Central memory CD8-positive, alpha-beta T cell (primary cell): ENCODE measurements around the gene DPP6.
"Not testable (repeated sequence)": the region's sequence is repeated elsewhere in the genome, so short reads cannot be mapped to it uniquely, and the experiment has no call there.

Source experiments
- ATAC-seq: fragments of 150-1000 bp; cut with Tn5 transposase; replicated peaks from 2 replicates; pipeline ENCODE4 v1.10.0; 2022; ENCODE audit warnings: mild to moderate bottlenecking, moderate FRiP score, moderate number of reproducible peaks; ENCODE audit not compliant: poor library complexity, severe bottlenecking; ENCODE audit errors: extremely low read depth
- DNase-seq, 2 donors: peaks; one replicate each; pipeline ENCODE4 v3.0.0; 2021; ENCODE audit warnings: low spot score in 2 of 2
- H3K27ac Mint-ChIP-seq: one replicate; pipeline ENCODE4 v1.8.0; 2022; ENCODE audit warnings: low read depth, mild to moderate bottlenecking, moderate library complexity, mixed read lengths
- H3K27me3 Mint-ChIP-seq: one replicate; pipeline ENCODE4 v1.8.0; 2022; ENCODE audit warnings: mixed read lengths
- H3K36me3 Mint-ChIP-seq: one replicate; pipeline ENCODE4 v1.8.0; 2022; ENCODE audit warnings: mild to moderate bottlenecking, moderate library complexity, mixed read lengths; ENCODE audit not compliant: insufficient read depth
- H3K4me1 Mint-ChIP-seq: one replicate; pipeline ENCODE4 v1.8.0; 2022; ENCODE audit warnings: mixed read lengths
- H3K4me3 Mint-ChIP-seq: one replicate; pipeline ENCODE4 v1.8.0; 2022; ENCODE audit warnings: mild to moderate bottlenecking, moderate library complexity, mixed read lengths
- H3K9me3 Mint-ChIP-seq: one replicate; pipeline ENCODE4 v1.8.0; 2022; ENCODE audit warnings: mixed read lengths

Gene DPP6

GRCh38 chr7:154677454-154677853 lies 625.3 kb downstream of the DPP6 start:
- Mint-ChIP-seq H3K36me3 (no peaks in the 10 kb centered on the region), H3K4me3 (no peak overlapping the region), H3K4me1 (no peaks in the 10 kb centered on the region)

GRCh38 chr7:154678001-154678550 lies 625.9 kb downstream of the DPP6 start:
- not testable (repeated sequence) for H3K27ac Mint-ChIP-seq, H3K27me3 Mint-ChIP-seq, H3K36me3 Mint-ChIP-seq, DNase-seq, ATAC-seq, H3K4me1 Mint-ChIP-seq, H3K4me3 Mint-ChIP-seq
- H3K9me3 Mint-ChIP-seq, result peaks cover 17% of the 10 kb centered on the region

More at GRCh38 chr7:154677454-154677853, 625.3 kb downstream of the DPP6 start:
- no peak for DNase-seq
- ATAC-seq, result no peak
- Mint-ChIP-seq H3K9me3 (peaks cover 15% of the 10 kb centered on the region), H3K27me3 (no peaks in the 10 kb centered on the region), H3K27ac (no peak overlapping the region)

- no peak for DNase-seq
- Mint-ChIP-seq H3K36me3 (no peaks in the 10 kb centered on the region), H3K4me1 (no peaks in the 10 kb centered on the region), H3K27me3 (no peaks in the 10 kb centered on the region), H3K27ac (no peak overlapping the region), H3K4me3 (no peak overlapping the region), H3K9me3 (peaks cover 17% of the 10 kb centered on the region)
- no peak for ATAC-seq
These were observed 627.3 kb downstream of the DPP6 start for GRCh38 chr7:154679379-154680053.

- Mint-ChIP-seq H3K36me3 (no peaks in the 10 kb centered on the region), H3K4me3 (no peak overlapping the region), H3K4me1 (no peaks in the 10 kb centered on the region), H3K27ac (no peak overlapping the region), H3K27me3 (no peaks in the 10 kb centered on the region), H3K9me3 (peaks cover 12% of the 10 kb centered on the region)
- ATAC-seq (no peak), DNase-seq (no peak)
These were observed 628.9 kb downstream of the DPP6 start for GRCh38 chr7:154680894-154681659.

- ATAC-seq (no peak), DNase-seq (no peak)
- H3K9me3 Mint-ChIP-seq, result peaks cover 12% of the 10 kb centered on the region
- H3K27me3 Mint-ChIP-seq, result no peaks in the 10 kb centered on the region
- no peaks in the 10 kb centered on the region for H3K36me3 Mint-ChIP-seq
- H3K4me3 Mint-ChIP-seq, result no peak overlapping the region
- no peak overlapping the region for H3K27ac Mint-ChIP-seq
- no peaks in the 10 kb centered on the region for H3K4me1 Mint-ChIP-seq
These were observed 629.8 kb downstream of the DPP6 start for GRCh38 chr7:154682003-154682402.

- H3K27me3 Mint-ChIP-seq, result no peaks in the 10 kb centered on the region
- ATAC-seq, result no peak
- no peak overlapping the region for H3K27ac Mint-ChIP-seq
- H3K36me3 Mint-ChIP-seq, result no peaks in the 10 kb centered on the region
- no peak overlapping the region for H3K4me3 Mint-ChIP-seq
- H3K4me1 Mint-ChIP-seq, result no peaks in the 10 kb centered on the region
- DNase-seq, result no peak
- H3K9me3 Mint-ChIP-seq, result peaks cover 6% of the 10 kb centered on the region
These were observed 632.7 kb downstream of the DPP6 start for GRCh38 chr7:154684666-154685563.

- no peaks in the 10 kb centered on the region for H3K4me1 Mint-ChIP-seq
These were observed 633.3 kb downstream of the DPP6 start for GRCh38 chr7:154685564-154685901.

GRCh38 chr7:154686305-154686704 lies 634.1 kb downstream of the DPP6 start:
- H3K27ac Mint-ChIP-seq, result no peak overlapping the region
- DNase-seq (no peak), ATAC-seq (no peak)
- no peaks in the 10 kb centered on the region for H3K4me1 Mint-ChIP-seq
- no peak overlapping the region for H3K4me3 Mint-ChIP-seq
- H3K36me3 Mint-ChIP-seq, result no peaks in the 10 kb centered on the region
- H3K9me3 Mint-ChIP-seq, result peaks cover 6% of the 10 kb centered on the region
- H3K27me3 Mint-ChIP-seq, result no peaks in the 10 kb centered on the region

More at GRCh38 chr7:154685564-154685901, 633.3 kb downstream of the DPP6 start:
- Mint-ChIP-seq H3K36me3 (no peaks in the 10 kb centered on the region), H3K9me3 (peaks cover 6% of the 10 kb centered on the region), H3K27ac (no peak overlapping the region), H3K4me3 (no peak overlapping the region), H3K27me3 (no peaks in the 10 kb centered on the region)
- no peak for DNase-seq
- no peak for ATAC-seq

- no peak overlapping the region for H3K27ac Mint-ChIP-seq
- H3K36me3 Mint-ChIP-seq, result no peaks in the 10 kb centered on the region
- no peaks in the 10 kb centered on the region for H3K4me1 Mint-ChIP-seq
- H3K27me3 Mint-ChIP-seq, result no peaks in the 10 kb centered on the region
- DNase-seq (no peak), ATAC-seq (no peak)
- no peaks in the 10 kb centered on the region for H3K9me3 Mint-ChIP-seq
- H3K4me3 Mint-ChIP-seq, result no peak overlapping the region
These were observed 636.8 kb downstream of the DPP6 start for GRCh38 chr7:154688952-154689351.

- Mint-ChIP-seq H3K27me3 (no peaks in the 10 kb centered on the region), H3K9me3 (peaks cover 3% of the 10 kb centered on the region), H3K4me1 (no peaks in the 10 kb centered on the region), H3K27ac (no peak overlapping the region), H3K36me3 (no peaks in the 10 kb centered on the region), H3K4me3 (no peak overlapping the region)
- ATAC-seq, result no peak
- DNase-seq, result no peak
These were observed 638.2 kb downstream of the DPP6 start for GRCh38 chr7:154690411-154690810.

- H3K27ac Mint-ChIP-seq, result no peak overlapping the region
- no peak overlapping the region for H3K4me3 Mint-ChIP-seq
- H3K36me3 Mint-ChIP-seq, result no peaks in the 10 kb centered on the region
- H3K27me3 Mint-ChIP-seq, result no peaks in the 10 kb centered on the region
- H3K9me3 Mint-ChIP-seq, result peaks cover 5% of the 10 kb centered on the region
- no peak for DNase-seq
- ATAC-seq, result no peak
- H3K4me1 Mint-ChIP-seq, result no peaks in the 10 kb centered on the region
These were observed 641.5 kb downstream of the DPP6 start for GRCh38 chr7:154693661-154694060.

- ATAC-seq, result no peak
- H3K4me3 Mint-ChIP-seq, result no peak overlapping the region
- no peaks in the 10 kb centered on the region for H3K36me3 Mint-ChIP-seq
- no peak for DNase-seq
- H3K4me1 Mint-ChIP-seq, result no peaks in the 10 kb centered on the region
- H3K27ac Mint-ChIP-seq, result no peak overlapping the region
- peaks cover 5% of the 10 kb centered on the region for H3K9me3 Mint-ChIP-seq
- H3K27me3 Mint-ChIP-seq, result no peaks in the 10 kb centered on the region
These were observed 643.6 kb downstream of the DPP6 start for GRCh38 chr7:154695836-154696235.
